ENCODE results near the gene DYNLT4.

Gene DYNLT4, protein sequence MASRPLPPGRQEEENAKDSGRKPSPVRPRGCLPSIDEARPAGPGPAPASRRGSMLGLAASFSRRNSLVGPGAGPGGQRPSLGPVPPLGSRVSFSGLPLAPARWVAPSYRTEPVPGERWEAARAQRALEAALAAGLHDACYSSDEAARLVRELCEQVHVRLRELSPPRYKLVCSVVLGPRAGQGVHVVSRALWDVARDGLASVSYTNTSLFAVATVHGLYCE

DNA sequence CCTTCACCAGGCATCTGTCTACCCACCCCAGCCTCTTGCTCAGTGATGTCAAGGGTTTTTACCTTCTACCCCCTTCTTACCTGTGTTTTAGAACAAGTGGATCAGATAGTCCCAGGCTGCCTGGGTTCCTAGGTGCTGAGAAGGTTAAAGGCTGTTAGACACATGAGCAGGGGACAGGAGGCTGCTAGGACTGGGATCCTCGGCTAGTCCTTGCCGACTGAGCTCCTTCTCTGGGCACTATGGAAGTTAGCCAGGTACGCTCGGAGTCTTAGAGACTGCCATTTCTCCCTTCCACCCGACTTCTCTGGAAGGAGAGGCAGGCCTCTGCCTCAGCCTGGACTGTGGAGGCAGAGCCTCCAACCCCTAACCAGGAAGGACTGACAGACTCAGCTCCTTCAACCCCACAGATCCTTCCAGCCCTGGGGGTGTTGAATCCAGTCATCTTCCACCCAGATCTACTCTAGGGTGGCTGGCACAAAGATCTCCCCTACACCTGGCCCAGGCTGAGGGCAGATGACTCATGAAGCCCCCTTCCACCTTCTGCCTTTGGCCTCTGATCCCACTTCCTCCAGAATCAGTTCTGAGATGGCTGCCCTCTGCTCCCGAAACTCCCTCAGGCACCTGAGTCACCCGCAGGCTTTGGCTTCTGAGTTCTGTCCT, at the start of gene DYNLT4:
Gene DYNLT4, minus strand, starts transcription at position 648 of the 660 bp plus-strand sequence. CDS start 683 bp downstream, outside the sequence.
- Histone ChIP-seq H3K27ac (ENCODE audit: low read length) (peak within 1 kb of the TSS; percentile 98), H3K27me3 (ENCODE audit: control insufficient read depth in 1 of 2, insufficient read depth in 2 of 2, low read length in 2 of 2) (no peaks in the 10 kb centered on the region), H3K9me3 (ENCODE audit: control insufficient read depth in 2 of 2, low read length in 2 of 2) (no peaks in the 10 kb centered on the region), H3K4me1 (ENCODE audit: control insufficient read depth, insufficient read depth, low read length) (peaks cover 72% of the 10 kb centered on the region), H3K9ac (ENCODE audit: low read length in 2 of 2) (peak within 1 kb of the TSS; percentile 83 to 84), H3K36me3 (ENCODE audit: control insufficient read depth in 2 of 2, insufficient read depth in 2 of 2, low read length in 2 of 2) (peaks cover 11 to 18% of the 10 kb centered on the region in 2 donors), H3K4me3 (ENCODE audit: low read length in 2 of 2) (peak within 1 kb of the TSS; percentile 43 to 63)

DNA sequence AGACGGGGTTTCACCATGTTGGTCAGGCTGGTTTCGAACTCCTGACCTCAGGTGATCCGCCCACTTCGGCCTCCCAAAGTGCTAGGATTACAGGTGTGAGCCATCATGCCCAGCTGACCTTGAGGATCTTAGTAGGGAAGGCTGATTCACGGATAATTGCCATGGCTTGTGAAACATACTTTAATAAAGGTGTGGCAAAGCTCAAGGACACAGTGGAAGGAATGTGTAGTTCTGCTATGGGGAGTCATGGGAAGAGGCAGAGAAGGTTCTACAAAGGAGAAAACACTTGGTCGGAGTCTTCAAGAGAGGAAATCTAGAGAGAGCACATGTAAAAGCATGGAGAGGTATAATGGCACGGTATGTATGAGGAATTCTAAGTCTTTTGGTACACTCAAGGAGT, 48.6 kb upstream of the DYNLT4 start:
- H3K9ac ChIP-seq (ENCODE audit: low read length in 2 of 2), result no peak overlapping the region
- peaks cover 0 to 4% of the 10 kb centered on the region in 2 donors for H3K36me3 ChIP-seq (ENCODE audit: control insufficient read depth in 2 of 2, insufficient read depth in 2 of 2, low read length in 2 of 2)
- H3K27ac ChIP-seq (ENCODE audit: low read length), result no peak overlapping the region
- H3K9me3 ChIP-seq (ENCODE audit: control insufficient read depth in 2 of 2, low read length in 2 of 2), result no peaks in the 10 kb centered on the region
- no peak overlapping the region for H3K4me3 ChIP-seq (ENCODE audit: low read length in 2 of 2)
- no peaks in the 10 kb centered on the region for H3K27me3 ChIP-seq (ENCODE audit: control insufficient read depth in 1 of 2, insufficient read depth in 2 of 2, low read length in 2 of 2)
- no peaks in the 10 kb centered on the region for H3K4me1 ChIP-seq (ENCODE audit: control insufficient read depth, insufficient read depth, low read length)

DNA sequence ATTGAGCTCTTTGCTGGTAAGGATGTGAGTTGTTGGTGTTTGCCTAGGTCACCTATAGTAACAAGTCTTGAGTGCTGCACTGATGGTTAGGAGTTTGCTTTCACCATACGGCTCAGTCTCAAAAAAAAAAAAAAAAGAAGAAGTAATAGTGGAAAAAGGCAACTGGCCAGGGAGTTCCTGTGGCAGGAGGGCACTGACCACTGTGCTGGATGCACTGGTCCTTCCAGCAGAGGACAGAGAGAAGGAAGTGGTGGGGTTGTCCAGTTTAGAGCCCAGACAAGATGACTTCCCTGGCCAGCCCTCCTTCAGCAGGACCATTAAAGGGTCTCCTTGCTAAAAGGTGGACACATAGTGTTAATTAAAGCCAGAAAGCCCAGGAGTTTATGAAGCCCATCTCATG, 47.8 kb upstream of the DYNLT4 start:
- Histone ChIP-seq H3K4me3 (ENCODE audit: low read length in 2 of 2) (no peak overlapping the region), H3K27ac (ENCODE audit: low read length) (no peak overlapping the region), H3K9me3 (ENCODE audit: control insufficient read depth in 2 of 2, low read length in 2 of 2) (no peaks in the 10 kb centered on the region), H3K36me3 (ENCODE audit: control insufficient read depth in 2 of 2, insufficient read depth in 2 of 2, low read length in 2 of 2) (peaks cover 0 to 6% of the 10 kb centered on the region in 2 donors), H3K9ac (ENCODE audit: low read length in 2 of 2) (no peak overlapping the region), H3K27me3 (ENCODE audit: control insufficient read depth in 1 of 2, insufficient read depth in 2 of 2, low read length in 2 of 2) (no peaks in the 10 kb centered on the region), H3K4me1 (ENCODE audit: control insufficient read depth, insufficient read depth, low read length) (no peaks in the 10 kb centered on the region)

DNA sequence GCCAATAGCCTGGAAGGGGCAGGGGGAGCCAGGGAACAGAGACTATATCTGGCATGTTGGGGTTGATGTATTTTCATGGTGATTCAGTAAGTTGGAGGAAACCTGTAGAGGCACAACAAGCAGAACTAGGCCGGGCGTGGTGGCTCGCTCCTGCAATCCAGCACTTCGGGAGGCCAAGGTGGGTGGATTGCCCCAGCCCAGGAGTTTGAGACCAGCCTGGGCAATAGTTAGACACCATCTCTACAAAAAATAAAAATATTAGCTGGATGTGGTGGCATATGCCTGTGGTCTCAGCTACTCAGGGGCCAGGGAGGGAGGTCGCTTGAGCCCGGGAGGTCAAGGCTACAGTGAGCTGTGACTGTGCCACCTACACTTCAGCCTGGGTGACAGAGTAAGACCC, 46.0 kb upstream of the DYNLT4 start:
- Histone ChIP-seq H3K4me3 (ENCODE audit: low read length in 2 of 2) (no peak overlapping the region), H3K4me1 (ENCODE audit: control insufficient read depth, insufficient read depth, low read length) (peaks cover 2% of the 10 kb centered on the region), H3K27ac (ENCODE audit: low read length) (no peak overlapping the region), H3K9ac (ENCODE audit: low read length in 2 of 2) (no peak overlapping the region), H3K36me3 (ENCODE audit: control insufficient read depth in 2 of 2, insufficient read depth in 2 of 2, low read length in 2 of 2) (peaks cover 0 to 8% of the 10 kb centered on the region in 2 donors), H3K9me3 (ENCODE audit: control insufficient read depth in 2 of 2, low read length in 2 of 2) (no peaks in the 10 kb centered on the region), H3K27me3 (ENCODE audit: control insufficient read depth in 1 of 2, insufficient read depth in 2 of 2, low read length in 2 of 2) (no peaks in the 10 kb centered on the region)

DNA sequence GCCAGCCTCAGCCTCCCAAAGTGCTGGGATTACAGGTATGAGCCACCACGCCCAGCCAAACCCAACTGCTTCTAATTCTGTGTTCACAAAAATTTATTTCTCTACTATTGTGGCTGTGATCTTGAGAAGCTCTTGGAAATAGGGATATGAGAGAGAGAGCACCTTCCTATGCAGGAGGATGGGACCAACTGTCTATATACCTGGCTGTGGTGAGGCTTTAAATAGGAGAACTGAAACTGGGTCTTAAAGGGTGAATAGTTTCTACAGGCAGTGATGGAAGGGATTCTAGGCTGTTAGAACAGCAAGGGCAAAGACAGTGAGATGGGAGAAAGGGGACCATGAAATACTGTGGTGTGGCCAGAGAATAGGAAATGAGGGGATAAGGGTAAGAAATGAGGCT, 44.2 kb upstream of the DYNLT4 start:
- H3K4me1 ChIP-seq (ENCODE audit: control insufficient read depth, insufficient read depth, low read length), result peaks cover 2% of the 10 kb centered on the region
- H3K27ac ChIP-seq (ENCODE audit: low read length), result no peak overlapping the region
- no peaks in the 10 kb centered on the region for H3K9me3 ChIP-seq (ENCODE audit: control insufficient read depth in 2 of 2, low read length in 2 of 2)
- H3K9ac ChIP-seq (ENCODE audit: low read length in 2 of 2), result no peak overlapping the region
- H3K36me3 ChIP-seq (ENCODE audit: control insufficient read depth in 2 of 2, insufficient read depth in 2 of 2, low read length in 2 of 2), result peaks cover 0 to 8% of the 10 kb centered on the region in 2 donors
- H3K27me3 ChIP-seq (ENCODE audit: control insufficient read depth in 1 of 2, insufficient read depth in 2 of 2, low read length in 2 of 2), result no peaks in the 10 kb centered on the region
- H3K4me3 ChIP-seq (ENCODE audit: low read length in 2 of 2), result no peak overlapping the region

DNA sequence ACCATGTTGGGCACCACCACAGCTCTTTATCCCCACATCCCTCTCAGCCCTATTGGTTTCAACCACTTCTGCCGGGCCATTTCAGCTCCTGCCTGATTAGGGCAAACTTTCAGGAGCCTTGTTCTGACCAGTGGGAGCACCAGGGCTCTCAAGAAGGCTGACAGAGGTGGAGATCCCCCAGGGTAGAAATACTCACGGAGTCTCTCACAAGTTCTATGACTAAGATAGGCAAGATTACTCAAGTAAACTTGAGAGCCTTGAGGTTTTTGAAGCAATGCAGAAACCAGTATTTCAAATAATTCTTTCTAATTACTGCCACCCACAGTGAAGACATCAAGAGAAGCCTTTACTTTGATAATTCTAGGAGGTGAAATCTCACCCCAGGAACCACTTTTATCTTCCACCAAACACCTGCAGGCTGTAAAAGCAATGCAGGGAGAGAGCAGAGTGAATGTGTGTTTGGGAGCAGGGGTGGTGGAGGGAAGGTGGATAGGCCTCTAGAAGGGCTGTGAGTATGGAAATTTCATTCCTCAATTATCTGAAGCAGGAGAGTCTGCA, 42.5 kb upstream of the DYNLT4 start:
- Histone ChIP-seq H3K27ac (ENCODE audit: low read length) (no peak overlapping the region), H3K4me1 (ENCODE audit: control insufficient read depth, insufficient read depth, low read length) (peaks cover 2% of the 10 kb centered on the region), H3K4me3 (ENCODE audit: low read length in 2 of 2) (no peak overlapping the region), H3K9me3 (ENCODE audit: control insufficient read depth in 2 of 2, low read length in 2 of 2) (no peaks in the 10 kb centered on the region), H3K9ac (ENCODE audit: low read length in 2 of 2) (no peak overlapping the region), H3K36me3 (ENCODE audit: control insufficient read depth in 2 of 2, insufficient read depth in 2 of 2, low read length in 2 of 2) (peaks cover 0 to 8% of the 10 kb centered on the region in 2 donors), H3K27me3 (ENCODE audit: control insufficient read depth in 1 of 2, insufficient read depth in 2 of 2, low read length in 2 of 2) (no peaks in the 10 kb centered on the region)

DNA sequence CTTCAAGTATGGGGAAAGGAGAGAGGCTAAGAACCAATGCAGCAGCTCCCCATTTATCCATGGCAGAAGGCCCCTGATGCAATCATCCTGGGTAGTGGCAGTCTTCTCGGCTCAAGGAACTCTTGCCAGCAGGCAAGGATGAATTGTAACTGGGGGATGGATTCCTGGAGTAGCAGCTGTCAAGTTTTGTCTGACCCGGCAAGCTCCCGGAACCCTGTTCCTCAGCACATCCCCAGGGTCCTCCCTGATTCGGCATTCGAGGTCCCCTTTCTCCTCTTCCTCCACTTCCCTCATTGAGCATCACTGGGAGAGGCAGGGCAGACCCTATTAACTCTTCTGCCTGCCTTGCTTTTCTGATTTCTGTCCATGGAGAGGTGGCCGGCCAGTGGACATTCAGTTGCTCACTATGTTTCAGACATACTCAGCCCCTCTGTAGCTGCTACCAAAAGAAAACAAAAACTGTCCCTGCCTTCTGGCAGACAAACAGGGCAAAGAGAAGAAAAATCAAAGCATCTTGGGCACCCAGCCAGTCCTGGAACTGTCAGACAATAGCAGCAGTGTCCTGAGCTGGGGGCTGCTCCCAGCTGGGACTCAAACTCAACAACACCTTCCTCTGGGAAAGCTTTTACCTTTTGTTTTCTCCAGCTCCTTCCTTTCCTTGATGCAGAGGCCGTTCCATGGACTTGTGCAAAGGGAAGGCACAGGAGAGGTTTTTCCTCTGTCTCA, 41.5 kb upstream of the DYNLT4 start:
- H3K4me1 ChIP-seq (ENCODE audit: control insufficient read depth, insufficient read depth, low read length), result peaks cover 2% of the 10 kb centered on the region

DNA sequence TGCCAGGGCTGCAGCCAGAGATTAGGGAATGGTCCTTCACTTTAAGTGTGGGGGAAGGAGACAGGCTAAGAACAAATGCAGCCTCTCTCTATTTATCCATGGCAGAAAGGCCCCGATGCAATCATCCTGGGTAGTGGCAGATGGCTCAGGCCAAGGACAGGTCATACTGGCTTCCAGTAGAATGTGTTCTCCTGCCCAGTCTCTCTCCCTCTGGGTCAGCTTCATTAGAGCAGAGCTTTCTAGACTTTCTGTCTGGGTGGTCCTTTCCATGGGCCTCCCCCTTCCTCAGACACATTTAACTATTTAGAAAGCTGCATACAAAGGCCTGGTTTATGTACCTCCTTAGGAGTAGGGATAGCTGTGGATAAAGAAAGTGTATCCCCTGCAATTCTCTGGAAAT, 40.7 kb upstream of the DYNLT4 start:
- peaks cover 0 to 5% of the 10 kb centered on the region in 2 donors for H3K36me3 ChIP-seq (ENCODE audit: control insufficient read depth in 2 of 2, insufficient read depth in 2 of 2, low read length in 2 of 2)
- H3K27ac ChIP-seq (ENCODE audit: low read length), result peak overlapping the region; percentile 18
- no peaks in the 10 kb centered on the region for H3K9me3 ChIP-seq (ENCODE audit: control insufficient read depth in 2 of 2, low read length in 2 of 2)
- no peak overlapping the region for H3K4me3 ChIP-seq (ENCODE audit: low read length in 2 of 2)
- no peak overlapping the region for H3K9ac ChIP-seq (ENCODE audit: low read length in 2 of 2)
- no peaks in the 10 kb centered on the region for H3K27me3 ChIP-seq (ENCODE audit: control insufficient read depth in 1 of 2, insufficient read depth in 2 of 2, low read length in 2 of 2)
- peaks cover 7% of the 10 kb centered on the region for H3K4me1 ChIP-seq (ENCODE audit: control insufficient read depth, insufficient read depth, low read length)

More for the DNA sequence above, 41.5 kb upstream of the DYNLT4 start:
- Histone ChIP-seq H3K27ac (ENCODE audit: low read length) (peak overlapping the region; percentile 18), H3K27me3 (ENCODE audit: control insufficient read depth in 1 of 2, insufficient read depth in 2 of 2, low read length in 2 of 2) (no peaks in the 10 kb centered on the region), H3K9me3 (ENCODE audit: control insufficient read depth in 2 of 2, low read length in 2 of 2) (no peaks in the 10 kb centered on the region), H3K36me3 (ENCODE audit: control insufficient read depth in 2 of 2, insufficient read depth in 2 of 2, low read length in 2 of 2) (peaks cover 0 to 7% of the 10 kb centered on the region in 2 donors), H3K9ac (ENCODE audit: low read length in 2 of 2) (no peak overlapping the region), H3K4me3 (ENCODE audit: low read length in 2 of 2) (no peak overlapping the region)

DNA sequence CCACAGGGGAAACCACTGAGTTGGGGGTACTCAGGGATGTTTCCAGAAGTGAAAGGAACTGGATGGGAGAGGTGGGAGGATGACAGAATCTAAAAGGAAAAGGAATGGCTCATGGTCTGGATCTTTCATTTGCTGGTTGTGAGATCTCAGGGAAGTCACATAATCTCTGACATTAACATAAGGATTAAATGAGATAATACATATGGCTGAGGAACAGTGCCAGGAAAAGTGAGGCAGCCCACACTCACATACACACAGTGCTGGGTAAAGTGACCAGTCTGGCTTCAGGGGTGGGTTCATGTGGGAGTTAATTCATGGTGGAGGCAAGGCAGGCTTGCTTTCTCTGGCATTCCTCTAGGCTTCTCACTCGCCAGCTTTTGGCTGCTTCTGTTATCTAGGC, 39.8 kb upstream of the DYNLT4 start:
- peaks cover 12% of the 10 kb centered on the region for H3K4me1 ChIP-seq (ENCODE audit: control insufficient read depth, insufficient read depth, low read length)
- H3K27ac ChIP-seq (ENCODE audit: low read length), result no peak overlapping the region
- peaks cover 0 to 5% of the 10 kb centered on the region in 2 donors for H3K36me3 ChIP-seq (ENCODE audit: control insufficient read depth in 2 of 2, insufficient read depth in 2 of 2, low read length in 2 of 2)
- no peak overlapping the region for H3K9ac ChIP-seq (ENCODE audit: low read length in 2 of 2)
- no peaks in the 10 kb centered on the region for H3K9me3 ChIP-seq (ENCODE audit: control insufficient read depth in 2 of 2, low read length in 2 of 2)
- H3K27me3 ChIP-seq (ENCODE audit: control insufficient read depth in 1 of 2, insufficient read depth in 2 of 2, low read length in 2 of 2), result no peaks in the 10 kb centered on the region
- H3K4me3 ChIP-seq (ENCODE audit: low read length in 2 of 2), result no peak overlapping the region

DNA sequence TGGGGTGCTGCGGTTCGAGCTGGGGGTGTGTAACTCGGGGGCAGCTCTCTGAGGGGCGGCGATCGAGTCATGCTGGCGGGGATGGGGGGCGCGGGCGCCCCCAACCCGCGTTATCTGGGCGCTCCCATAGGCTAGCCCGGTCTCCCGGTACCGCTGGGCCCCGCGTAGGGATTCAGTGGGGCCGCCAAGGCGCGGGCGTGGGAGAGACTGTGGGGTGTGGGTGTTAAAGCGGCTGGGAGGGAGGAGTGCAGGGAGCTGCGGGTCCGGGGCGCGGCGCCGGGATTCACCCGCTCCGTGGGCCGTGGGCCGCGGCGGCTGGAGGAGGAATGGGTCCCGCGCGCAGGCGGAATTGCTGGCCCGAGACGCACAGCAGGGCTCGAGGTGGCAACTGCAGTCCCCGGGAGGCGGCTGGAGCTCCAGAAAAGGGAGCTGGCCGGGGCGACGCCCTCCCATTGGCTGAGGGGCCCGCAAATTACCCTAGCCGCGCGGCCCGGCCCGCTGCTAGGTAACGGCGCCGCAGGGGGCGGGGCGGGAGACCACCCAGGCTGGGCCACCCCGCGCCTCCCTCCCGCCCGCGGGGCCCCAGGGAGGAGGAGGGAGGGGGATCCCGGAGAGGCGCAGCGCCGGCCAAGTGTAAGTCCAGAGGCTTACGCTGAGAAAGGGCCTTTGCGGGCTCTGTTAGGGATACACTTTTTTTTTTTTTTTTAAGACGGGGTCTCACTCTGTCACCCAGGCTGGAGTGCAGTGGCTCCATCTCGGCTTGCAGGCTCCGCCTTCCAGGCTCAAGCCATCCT, 35.9 kb upstream of the DYNLT4 start, which contains the start of gene PTCH2:
Gene PTCH2, minus strand, starts transcription at position 392 of the 794 bp plus-strand sequence. Its CDS starts 321 bp downstream, at position 71.
- no peaks in the 10 kb centered on the region for H3K36me3 ChIP-seq (ENCODE audit: control insufficient read depth in 2 of 2, insufficient read depth in 2 of 2, low read length in 2 of 2)
- peak within 1 kb of the TSS; percentile 58 for H3K27ac ChIP-seq (ENCODE audit: low read length)
- peaks cover 14% of the 10 kb centered on the region for H3K4me1 ChIP-seq (ENCODE audit: control insufficient read depth, insufficient read depth, low read length)
- H3K9ac ChIP-seq (ENCODE audit: low read length in 2 of 2), result peak within 1 kb of the TSS; percentile 69 to 79
- no peaks in the 10 kb centered on the region for H3K9me3 ChIP-seq (ENCODE audit: control insufficient read depth in 2 of 2, low read length in 2 of 2)
- H3K4me3 ChIP-seq (ENCODE audit: low read length in 2 of 2), result peak within 1 kb of the TSS; percentile 79 to 86
- no peaks in the 10 kb centered on the region for H3K27me3 ChIP-seq (ENCODE audit: control insufficient read depth in 1 of 2, insufficient read depth in 2 of 2, low read length in 2 of 2)

Measured in stomach smooth muscle (tissue), 2 donors.